ENCODE data around the gene EFNA2.

GRCh38 chr19:1336079-1336684 is 50.5 kb downstream of the EFNA2 start:
- TF ChIP-seq CTCF (IDR thresholded peaks at IDR 0.05) (no peak), EP300 (IDR thresholded peaks at IDR 0.05) (no peak), POLR2A (IDR thresholded peaks at IDR 0.05) (no peak)
